IPS-15b (cell line): ENCODE data around the gene EDN2.

Source experiments
- H3K27me3 ChIP-seq: one replicate; pipeline ENCODE4 v1.6.1; 2013; ENCODE audit warnings: low read length; ENCODE audit not compliant: control insufficient read depth, insufficient read depth
- H3K36me3 ChIP-seq: one replicate; pipeline ENCODE4 v1.6.1; 2013; ENCODE audit warnings: low read length; ENCODE audit not compliant: control insufficient read depth, insufficient read depth
- H3K4me1 ChIP-seq: one replicate; pipeline ENCODE4 v1.6.1; 2013; ENCODE audit warnings: mild to moderate bottlenecking, low read length; ENCODE audit not compliant: control insufficient read depth, insufficient read depth
- H3K4me3 ChIP-seq: one replicate; pipeline ENCODE4 v1.5.1; 2013; ENCODE audit warnings: low read depth, low read length
- H3K9ac ChIP-seq: one replicate; pipeline ENCODE4 v1.6.1; 2013; ENCODE audit warnings: low read depth, mild to moderate bottlenecking, low read length
- H3K9me3 ChIP-seq: one replicate; pipeline ENCODE4 v1.6.1; 2013; ENCODE audit warnings: mild to moderate bottlenecking, low read length; ENCODE audit not compliant: control insufficient read depth, insufficient read depth

EDN2 gene

GRCh38 chr1:41495210-41495948, 10.9 kb upstream of the EDN2 start:
- no peaks in the 10 kb centered on the region for H3K9me3 ChIP-seq
- H3K36me3 ChIP-seq, result no peaks in the 10 kb centered on the region
- H3K4me3 ChIP-seq, result peak overlapping the region; percentile 46
- H3K9ac ChIP-seq, result no peak overlapping the region
- peaks cover 9% of the 10 kb centered on the region for H3K27me3 ChIP-seq
- peaks cover 6% of the 10 kb centered on the region for H3K4me1 ChIP-seq

- H3K27me3 ChIP-seq, result peaks cover 9% of the 10 kb centered on the region
- no peak overlapping the region for H3K9ac ChIP-seq
- no peaks in the 10 kb centered on the region for H3K9me3 ChIP-seq
- no peak overlapping the region for H3K4me3 ChIP-seq
- H3K4me1 ChIP-seq, result peaks cover 6% of the 10 kb centered on the region
- no peaks in the 10 kb centered on the region for H3K36me3 ChIP-seq
Observed at GRCh38 chr1:41494351-41495209, 10.1 kb upstream of the EDN2 start.

- peaks cover 9% of the 10 kb centered on the region for H3K27me3 ChIP-seq
- no peak overlapping the region for H3K4me3 ChIP-seq
- H3K9ac ChIP-seq, result no peak overlapping the region
- peaks cover 6% of the 10 kb centered on the region for H3K4me1 ChIP-seq
- no peaks in the 10 kb centered on the region for H3K9me3 ChIP-seq
- no peaks in the 10 kb centered on the region for H3K36me3 ChIP-seq
Observed at GRCh38 chr1:41493626-41494350, 9.3 kb upstream of the EDN2 start.

- no peaks in the 10 kb centered on the region for H3K36me3 ChIP-seq
- H3K27me3 ChIP-seq, result peaks cover 9% of the 10 kb centered on the region
- no peak overlapping the region for H3K4me3 ChIP-seq
- no peak overlapping the region for H3K9ac ChIP-seq
- H3K4me1 ChIP-seq, result peaks cover 6% of the 10 kb centered on the region
- H3K9me3 ChIP-seq, result no peaks in the 10 kb centered on the region
Observed at GRCh38 chr1:41493117-41493536, 8.6 kb upstream of the EDN2 start.

GRCh38 chr1:41492341-41492848, 7.9 kb upstream of the EDN2 start:
- Histone ChIP-seq H3K36me3 (no peaks in the 10 kb centered on the region), H3K4me1 (peaks cover 9% of the 10 kb centered on the region), H3K4me3 (no peak overlapping the region)

GRCh38 chr1:41490911-41491310, 6.4 kb upstream of the EDN2 start:
- Histone ChIP-seq H3K9me3 (no peaks in the 10 kb centered on the region), H3K4me1 (peaks cover 15% of the 10 kb centered on the region), H3K9ac (no peak overlapping the region), H3K27me3 (peaks cover 3% of the 10 kb centered on the region), H3K4me3 (no peak overlapping the region), H3K36me3 (no peaks in the 10 kb centered on the region)

More at GRCh38 chr1:41492341-41492848, 7.9 kb upstream of the EDN2 start:
- Histone ChIP-seq H3K9ac (no peak overlapping the region), H3K9me3 (no peaks in the 10 kb centered on the region), H3K27me3 (peaks cover 9% of the 10 kb centered on the region)

- H3K27me3 ChIP-seq, result no peaks in the 10 kb centered on the region
- no peak overlapping the region for H3K9ac ChIP-seq
- H3K4me3 ChIP-seq, result no peak overlapping the region
- H3K36me3 ChIP-seq, result no peaks in the 10 kb centered on the region
- H3K4me1 ChIP-seq, result peaks cover 14% of the 10 kb centered on the region
- no peaks in the 10 kb centered on the region for H3K9me3 ChIP-seq
Observed at GRCh38 chr1:41489561-41489960, 5.1 kb upstream of the EDN2 start.

GRCh38 chr1:41488040-41488951, 3.8 kb upstream of the EDN2 start:
- no peak overlapping the region for H3K9ac ChIP-seq

GRCh38 chr1:41487126-41488039, 2.9 kb upstream of the EDN2 start:
- Histone ChIP-seq H3K4me1 (peaks cover 14% of the 10 kb centered on the region), H3K36me3 (no peaks in the 10 kb centered on the region), H3K9ac (peak overlapping the region; percentile 37), H3K27me3 (no peaks in the 10 kb centered on the region), H3K4me3 (no peak overlapping the region), H3K9me3 (no peaks in the 10 kb centered on the region)

More at GRCh38 chr1:41488040-41488951, 3.8 kb upstream of the EDN2 start:
- Histone ChIP-seq H3K36me3 (no peaks in the 10 kb centered on the region), H3K27me3 (no peaks in the 10 kb centered on the region), H3K4me3 (no peak overlapping the region), H3K9me3 (no peaks in the 10 kb centered on the region), H3K4me1 (peaks cover 14% of the 10 kb centered on the region)
